ENCODE measurements around the gene GNL3L. TPM values are rescaled to one million over a fixed set of nuclear protein-coding genes. Genes with fewer than 3 reads are reported as not detected.

Gene GNL3L
- 67.3 and 79.9 TPM in 2 replicates for total RNA-seq (2014; rRNA removed; shearing (Covaris generic))
- polyA plus RNA-seq (2016; fragmentation: Nextera tagmentation; extraction: Ambion mirVana): 16.9 and 18.1 TPM in 2 replicates
- long read RNA-seq, transcript GNL3L-201 (16 exons, 2,357 nt): major isoform, 9 of 18 reads
- long read RNA-seq, partial matches to known transcripts: 1 of 18 reads
- long read RNA-seq, other reads (novel, unspliced or antisense): 5 of 18 reads

- Histone ChIP-seq H3K27ac (ENCODE audit: low read depth) (peak within 1 kb of the TSS; percentile 92), H2AFZ (no peak within 1 kb of the TSS), H3K4me3 (peak within 1 kb of the TSS; percentile 83), H3K4me1 (ENCODE audit: insufficient read depth) (no peaks in the 10 kb centered on the region), H3K79me2 (replicated peaks; ENCODE audit: insufficient read depth) (peaks cover 44% of the 10 kb centered on the region), H3K36me3 (ENCODE audit: insufficient read depth) (peaks cover 4% of the 10 kb centered on the region; the same call in 1 of the 2 replicates), H3K9me2 (ENCODE audit: insufficient read depth) (no peaks in the 10 kb centered on the region), H4K20me1 (replicated peaks; ENCODE audit: insufficient read depth) (no peaks in the 10 kb centered on the region), H3K4me2 (peak within 1 kb of the TSS; percentile 92), H3F3A (replicated peaks; ENCODE audit: low read depth) (no peaks in the 10 kb centered on the region), H3K27me3 (ENCODE audit: insufficient read depth) (no peaks in the 10 kb centered on the region)
- TF ChIP-seq POLR2AphosphoS5 (IDR thresholded peaks at IDR 0.05; ENCODE audit: low read depth): peak; percentile 53; the same call in 1 of the 2 replicates
- TF ChIP-seq ZNF331 (CRISPR knock-in tag; IDR thresholded peaks at IDR 0.05; ENCODE audit: low read depth): no peak
- Mint-ChIP-seq H3K27ac (peak within 1 kb of the TSS; percentile 99), H3K4me3 (peak within 1 kb of the TSS; percentile 94), H3K27me3 (ENCODE audit: insufficient read depth, low read depth, poor library complexity) (peaks cover 5% of the 10 kb centered on the region), H3K4me1 (peaks cover 22% of the 10 kb centered on the region), H3K9me3 (no peaks in the 10 kb centered on the region), H3K36me3 (ENCODE audit: low read depth) (peaks cover 40% of the 10 kb centered on the region)
- peak; percentile 82 for DNase-seq (ENCODE audit: low spot score)
- peak; percentile 84 for ATAC-seq
Observed at GRCh38 chrX:54529552-54530356, at the start of gene GNL3L. Gene GNL3L, plus strand, starts transcription at chrX:54530219. Its CDS starts 2,348 bp downstream, at chrX:54532567.

- Mint-ChIP-seq H3K27ac (peak overlapping the region; percentile 86), H3K4me1 (peaks cover 61% of the 10 kb centered on the region)
- H3K4me2 ChIP-seq: peak overlapping the region; percentile 69
- TF ChIP-seq POLR2AphosphoS5 (IDR thresholded peaks at IDR 0.05; ENCODE audit: low read depth): no peak
- TF ChIP-seq ZNF462 (CRISPR knock-in tag; IDR thresholded peaks at IDR 0.05): no peak
- no peak for TF ChIP-seq ETS1 (IDR thresholded peaks at IDR 0.05)
- TF ChIP-seq JUNB (IDR thresholded peaks at IDR 0.05; ENCODE audit: unreplicated experiment): no peak
- no peak for TF ChIP-seq ZNF114 (CRISPR knock-in tag; IDR thresholded peaks at IDR 0.05)
- TF ChIP-seq EZH2 (IDR thresholded peaks at IDR 0.05; ENCODE audit: low read depth, unreplicated experiment): no peak
- TF ChIP-seq EZH2phosphoT487 (IDR thresholded peaks at IDR 0.05; ENCODE audit: unreplicated experiment): no peak
- TF ChIP-seq CTCF (conservative IDR thresholded peaks at IDR 0.05; ENCODE audit: low read depth in 2 of 2): no peak
Observed at GRCh38 chrX:54482839-54483593, 47.0 kb upstream of the GNL3L start.

More at GRCh38 chrX:54482839-54483593, 47.0 kb upstream of the GNL3L start:
- Histone ChIP-seq H3K27me3 (ENCODE audit: insufficient read depth) (no peaks in the 10 kb centered on the region), H3F3A (replicated peaks; ENCODE audit: low read depth) (no peaks in the 10 kb centered on the region), H3K4me1 (ENCODE audit: insufficient read depth) (peaks cover 42% of the 10 kb centered on the region), H4K20me1 (replicated peaks; ENCODE audit: insufficient read depth) (no peaks in the 10 kb centered on the region), H2AFZ (no peak overlapping the region), H3K9me2 (ENCODE audit: insufficient read depth) (no peaks in the 10 kb centered on the region), H3K27ac (ENCODE audit: low read depth) (peak overlapping the region; percentile 87), H3K36me3 (ENCODE audit: insufficient read depth) (no peaks in the 10 kb centered on the region), H3K4me3 (peak overlapping the region; percentile 28; the same call in 1 of the 2 replicates), H3K79me2 (replicated peaks; ENCODE audit: insufficient read depth) (peaks cover 37% of the 10 kb centered on the region; the same call in 1 of the 2 replicates)
- Mint-ChIP-seq H3K9me3 (no peaks in the 10 kb centered on the region), H3K27me3 (ENCODE audit: insufficient read depth, low read depth, poor library complexity) (peaks cover 10% of the 10 kb centered on the region), H3K36me3 (ENCODE audit: low read depth) (no peaks in the 10 kb centered on the region), H3K4me3 (peak overlapping the region; percentile 54)
- peak; percentile 46 for ATAC-seq
- DNase-seq (ENCODE audit: low spot score): peak; percentile 59
